H1 (cell line): Measurements from ENCODE around the gene DCAF12L1. TPM values are rescaled to one million over a fixed set of nuclear protein-coding genes. Genes with fewer than 3 reads are reported as not detected.

ENCODE experiments used
- ASH2L ChIP-seq: fragments of 200-600, 300-600 bp; sonication (generic); IDR thresholded peaks from one replicate; pipeline ENCODE4 v1.7.1; 2017; ENCODE audit warnings: low read length
- HDAC2 ChIP-seq, 2 experiments: fragments of 300-600 bp in 1 of 2; sonication (generic) in 1 of 2; IDR thresholded peaks; 2 replicates each; pipeline ENCODE4 v1.6.1; 2011 to 2012; ENCODE audit warnings: low read depth in 2 of 2, low read length in 2 of 2, mild to moderate bottlenecking in 2 of 2, moderate library complexity in 2 of 2, borderline replicate concordance in 1 of 2, inconsistent platforms in 1 of 2
- HDAC6 ChIP-seq: IDR thresholded peaks from one replicate; pipeline ENCODE4 v1.7.1; 2012; ENCODE audit warnings: low read depth, mild to moderate bottlenecking, inconsistent platforms, low read length, moderate library complexity
- SAP30 ChIP-seq: fragments of 300-600 bp; sonication (generic); IDR thresholded peaks from 2 replicates; pipeline ENCODE4 v1.7.1; 2012; ENCODE audit warnings: low read length, moderate library complexity, mild to moderate bottlenecking, inconsistent platforms; ENCODE audit not compliant: insufficient read depth, insufficient replicate concordance
- USF2 ChIP-seq: IDR thresholded peaks from 2 replicates; pipeline ENCODE4 v1.6.1; 2011; ENCODE audit warnings: low read length, improper control_type of control experiment
- polyA plus RNA-seq, 7 experiments: library from polyadenylated mRNA; depleted of rRNA in 3 of 7; stranded (reverse) in 5 of 7; unstranded in 2 of 7; fragments of >200 nt in 5 of 7; fragments of 200-250 nt in 2 of 7; gene quantifications; 1 replicate in 5 of 7; 2 replicates in 1 of 7; 4 replicates in 1 of 7; pipeline versions ENCODE4 v1.2.1 to v1.2.3, GENCODE V29; 2011 to 2013; ENCODE audit warnings: missing spikeins in 2 of 7, mixed read lengths in 2 of 7
- total RNA-seq: library from RNA; stranded (reverse); fragmentation: NEBNext Ultra II Directional; extraction: Animal tissue kit (Norgen Biotek cat#: 25700); gene quantifications from 2 replicates; pipeline ENCODE4 v1.2.1, GENCODE V29; 2021

Gene DCAF12L1
- total and polyA plus RNA-seq, 2 of the 8 experiments (the other 6 are each of a cell fraction or from before 2014, with no cell fraction given) = 0.27 to 5.3 TPM

DNA sequence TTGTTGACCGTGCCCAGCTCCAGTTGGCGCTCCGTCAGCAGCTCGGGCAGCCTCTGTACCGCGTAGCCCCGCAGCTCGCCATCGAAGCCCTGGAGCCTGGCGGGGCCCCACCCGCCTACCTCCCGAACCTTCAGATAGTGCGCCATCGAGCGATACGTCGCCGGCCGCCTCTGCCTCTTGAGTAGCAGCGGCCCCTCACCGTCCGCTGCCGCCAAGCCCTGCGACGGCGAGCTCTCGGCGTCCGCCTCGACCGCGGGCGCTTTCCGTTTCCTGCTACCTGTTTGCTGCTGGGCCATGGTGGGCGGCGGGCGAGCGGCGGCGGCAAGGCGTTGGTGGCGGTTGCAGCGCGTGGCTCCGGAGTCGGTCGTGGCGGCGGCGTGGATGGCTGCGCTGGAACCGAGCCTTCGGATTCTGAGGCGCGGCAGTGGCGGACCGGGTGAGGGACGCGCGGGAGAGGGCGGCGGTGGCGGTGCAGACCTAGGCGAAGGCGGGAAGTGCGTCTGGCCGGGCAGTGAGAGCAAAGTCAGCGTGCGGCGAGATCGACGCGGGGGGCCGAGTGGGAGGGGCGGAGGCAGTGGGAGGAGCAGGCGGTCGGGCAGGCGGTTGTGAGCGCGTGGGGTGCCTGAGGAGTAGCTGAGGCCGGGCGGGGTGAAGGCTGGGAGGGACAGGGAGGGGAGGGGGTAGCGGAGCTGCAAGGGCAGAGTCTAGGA lies at the start of gene DCAF12L1 (continued):
- TF ChIP-seq SAP30 = no peak
- TF ChIP-seq USF2 = no peak
- TF ChIP-seq HDAC2 (IDR thresholded peaks at IDR 0.05; ENCODE audit: borderline replicate concordance in 1 of 2, low read depth in 2 of 2, low read length in 2 of 2) = no peak
- TF ChIP-seq HDAC6 = no peak
- TF ChIP-seq ASH2L = no peak
